Middle frontal gyrus (tissue), 1 donor: ENCODE data around the gene KIF25.

Experiments
- DNase-seq: peaks from one replicate; pipeline ENCODE4 v3.0.0-alpha.2; 2015; ENCODE audit warnings: low spot score; ENCODE audit errors: extremely low spot score

KIF25 gene

GRCh38 chr6:168035098-168035660 lies 37.7 kb downstream of the KIF25 start:
- DNase-seq = no peak

GRCh38 chr6:168035661-168036545 lies 38.4 kb downstream of the KIF25 start:
- no peak for DNase-seq

GRCh38 chr6:168037242-168037641 lies 39.8 kb downstream of the KIF25 start:
- no peak for DNase-seq

GRCh38 chr6:168037856-168038255 lies 40.4 kb downstream of the KIF25 start:
- no peak for DNase-seq

GRCh38 chr6:168038576-168039140 lies 41.2 kb downstream of the KIF25 start:
- DNase-seq = no peak

- no peak for DNase-seq
Measured at GRCh38 chr6:168039301-168039700, 41.8 kb downstream of the KIF25 start.

GRCh38 chr6:168039849-168040248 lies 42.4 kb downstream of the KIF25 start:
- no peak for DNase-seq

GRCh38 chr6:168040856-168041496 lies 43.5 kb downstream of the KIF25 start:
- DNase-seq = no peak

GRCh38 chr6:168041928-168042327 lies 44.5 kb downstream of the KIF25 start:
- no peak for DNase-seq

- DNase-seq = no peak
Measured at GRCh38 chr6:168042426-168043192, 45.1 kb downstream of the KIF25 start.

GRCh38 chr6:168043193-168043847 lies 45.8 kb downstream of the KIF25 start:
- DNase-seq = no peak

GRCh38 chr6:168043848-168044415 lies 46.5 kb downstream of the KIF25 start:
- no peak for DNase-seq

- DNase-seq = no peak
Measured at GRCh38 chr6:168044521-168045130, 47.2 kb downstream of the KIF25 start.

GRCh38 chr6:168045141-168045691 lies 47.7 kb downstream of the KIF25 start:
- no peak for DNase-seq

- no peak for DNase-seq
Measured at GRCh38 chr6:168045706-168046620, 48.5 kb downstream of the KIF25 start.

GRCh38 chr6:168046696-168047095 lies 49.2 kb downstream of the KIF25 start:
- no peak for DNase-seq

GRCh38 chr6:168047841-168048723 lies 50.6 kb downstream of the KIF25 start:
- peak; percentile 57 for DNase-seq

- DNase-seq = no peak
Measured at GRCh38 chr6:168048724-168049025, 51.2 kb downstream of the KIF25 start.
